Ovary (tissue), 3 donors: ENCODE data around the gene OGT.

Experiments
- POLR2A ChIP-seq: fragments of 450-650 bp; IDR thresholded peaks from one replicate; pipeline ENCODE4 v1.6.1; 2017; ENCODE audit warnings: antibody characterized with exemption, mild to moderate bottlenecking, moderate library complexity
- TF ChIP-seq, protein P1 (sequence below), 3 donors: fragments of 450-650 bp in 2 of 3; fragments of 200-600 bp in 1 of 3; IDR thresholded peaks; one replicate each; pipeline versions ENCODE4 v1.5.1 to v1.8.0; 2016 to 2022; ENCODE audit warnings: antibody characterized with exemption in 3 of 3, mild to moderate bottlenecking in 1 of 3
- donor health status: DM: no; HTN: no; CAD: no.

DNA sequence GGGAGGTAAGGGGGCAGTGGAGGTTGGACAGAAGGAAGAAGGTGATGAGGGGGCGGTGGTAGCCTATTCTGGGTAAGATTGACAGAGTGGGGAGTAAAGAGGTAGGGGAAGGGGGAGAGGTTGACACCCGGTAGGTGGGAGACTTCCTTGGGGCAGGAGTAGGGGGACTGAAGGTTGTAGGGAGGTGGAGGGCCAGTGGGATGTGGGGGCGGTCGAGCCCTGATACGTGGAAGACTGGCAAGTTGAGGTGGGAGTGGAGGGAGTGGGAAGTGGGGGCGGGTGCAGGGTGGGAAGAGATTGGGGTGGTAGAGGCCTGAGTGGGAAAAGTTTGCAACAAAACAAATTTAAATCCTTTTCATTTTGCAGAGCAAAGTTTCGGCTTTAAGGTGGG lies 47.1 kb downstream of the OGT start:
- TF ChIP-seq, protein P1, sequence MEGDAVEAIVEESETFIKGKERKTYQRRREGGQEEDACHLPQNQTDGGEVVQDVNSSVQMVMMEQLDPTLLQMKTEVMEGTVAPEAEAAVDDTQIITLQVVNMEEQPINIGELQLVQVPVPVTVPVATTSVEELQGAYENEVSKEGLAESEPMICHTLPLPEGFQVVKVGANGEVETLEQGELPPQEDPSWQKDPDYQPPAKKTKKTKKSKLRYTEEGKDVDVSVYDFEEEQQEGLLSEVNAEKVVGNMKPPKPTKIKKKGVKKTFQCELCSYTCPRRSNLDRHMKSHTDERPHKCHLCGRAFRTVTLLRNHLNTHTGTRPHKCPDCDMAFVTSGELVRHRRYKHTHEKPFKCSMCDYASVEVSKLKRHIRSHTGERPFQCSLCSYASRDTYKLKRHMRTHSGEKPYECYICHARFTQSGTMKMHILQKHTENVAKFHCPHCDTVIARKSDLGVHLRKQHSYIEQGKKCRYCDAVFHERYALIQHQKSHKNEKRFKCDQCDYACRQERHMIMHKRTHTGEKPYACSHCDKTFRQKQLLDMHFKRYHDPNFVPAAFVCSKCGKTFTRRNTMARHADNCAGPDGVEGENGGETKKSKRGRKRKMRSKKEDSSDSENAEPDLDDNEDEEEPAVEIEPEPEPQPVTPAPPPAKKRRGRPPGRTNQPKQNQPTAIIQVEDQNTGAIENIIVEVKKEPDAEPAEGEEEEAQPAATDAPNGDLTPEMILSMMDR (IDR thresholded peaks at IDR 0.05), result no peak
- no peak for TF ChIP-seq POLR2A
